NCI-H2107 (cell line): Measurements from ENCODE around the gene CPOX.
"Not testable (repeated sequence)": the region's sequence is repeated elsewhere in the genome, so short reads cannot be mapped to it uniquely, and the experiment has no call there.

Experiments
- DNase-seq: peaks from one replicate; lab custom pipeline; 2025; lab: John Stamatoyannopoulos, UW

Gene CPOX

DNA sequence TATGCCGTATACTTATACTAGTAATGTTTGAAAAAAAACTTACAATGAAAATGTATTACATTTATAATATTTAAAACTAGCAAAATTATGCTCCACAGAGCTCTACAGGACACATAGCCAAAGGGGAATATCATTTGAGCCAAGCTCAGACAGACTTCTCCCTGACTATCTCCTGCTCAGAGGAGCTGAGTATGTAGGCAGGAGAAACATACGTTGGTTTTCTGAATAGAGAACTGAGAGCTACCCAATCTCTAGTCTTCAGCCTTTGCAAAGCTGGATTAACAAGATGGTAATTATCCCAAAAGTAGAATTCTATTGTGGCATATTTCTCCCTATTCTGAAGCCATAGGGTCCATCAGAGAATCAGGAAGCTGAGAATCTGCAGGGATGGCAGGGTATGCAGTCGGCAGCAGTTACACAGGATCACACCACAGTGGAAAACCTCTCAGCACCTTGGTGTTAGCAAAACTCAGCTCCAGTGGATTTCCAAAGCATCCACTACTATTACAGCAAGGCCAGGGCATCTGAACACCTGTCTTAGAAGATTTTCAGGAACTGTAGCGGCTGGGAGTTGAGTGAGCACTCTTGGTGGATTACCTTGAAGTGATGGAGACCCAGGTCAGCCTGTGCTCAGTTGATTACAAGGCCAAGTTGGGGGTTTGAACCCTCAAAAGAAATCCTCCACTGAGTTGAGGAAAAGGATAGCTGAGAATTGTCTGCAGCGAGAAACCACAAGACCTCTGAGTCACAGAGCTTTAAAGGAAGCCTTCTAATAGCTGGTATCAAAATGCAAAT, 31.5 kb downstream of the CPOX start:
- no peak for DNase-seq

DNA sequence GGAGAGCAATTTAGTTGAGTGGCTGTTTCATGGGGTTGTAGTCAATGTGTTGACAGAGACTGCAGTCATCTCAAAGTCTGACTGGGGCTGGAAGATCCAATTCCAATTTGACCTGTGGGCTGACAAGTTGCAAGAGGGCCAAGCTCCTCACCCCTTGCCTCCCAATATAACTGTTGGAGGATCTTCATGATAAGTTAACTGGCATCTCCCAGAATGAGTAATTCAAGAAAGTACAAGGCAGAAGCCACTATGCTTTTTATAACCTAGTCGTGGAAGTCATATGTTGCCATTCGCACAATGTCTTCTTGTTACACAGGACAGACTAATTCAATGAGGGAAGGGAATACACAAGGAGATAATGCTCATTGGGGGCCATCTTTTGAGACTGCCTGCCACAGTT, 32.5 kb downstream of the CPOX start:
- no peak for DNase-seq

DNA sequence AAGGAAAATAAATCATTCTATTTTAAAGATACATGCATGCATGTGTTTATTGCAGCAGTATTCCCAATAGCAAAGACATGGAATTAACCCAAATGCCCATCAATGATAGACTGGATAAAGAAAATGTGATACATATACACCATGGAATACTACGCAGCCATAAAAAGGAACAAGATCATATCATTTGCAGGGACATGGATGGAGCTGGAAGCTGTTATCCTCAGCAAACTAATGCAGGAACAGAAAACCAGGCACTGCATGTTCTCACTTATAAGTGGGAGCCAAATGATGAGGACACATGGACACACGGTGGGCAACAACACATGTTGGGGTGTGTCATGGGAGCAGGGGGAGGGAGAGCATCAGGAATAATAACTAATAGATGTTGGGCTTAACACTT, 33.6 kb downstream of the CPOX start:
- not testable (repeated sequence) for DNase-seq

DNA sequence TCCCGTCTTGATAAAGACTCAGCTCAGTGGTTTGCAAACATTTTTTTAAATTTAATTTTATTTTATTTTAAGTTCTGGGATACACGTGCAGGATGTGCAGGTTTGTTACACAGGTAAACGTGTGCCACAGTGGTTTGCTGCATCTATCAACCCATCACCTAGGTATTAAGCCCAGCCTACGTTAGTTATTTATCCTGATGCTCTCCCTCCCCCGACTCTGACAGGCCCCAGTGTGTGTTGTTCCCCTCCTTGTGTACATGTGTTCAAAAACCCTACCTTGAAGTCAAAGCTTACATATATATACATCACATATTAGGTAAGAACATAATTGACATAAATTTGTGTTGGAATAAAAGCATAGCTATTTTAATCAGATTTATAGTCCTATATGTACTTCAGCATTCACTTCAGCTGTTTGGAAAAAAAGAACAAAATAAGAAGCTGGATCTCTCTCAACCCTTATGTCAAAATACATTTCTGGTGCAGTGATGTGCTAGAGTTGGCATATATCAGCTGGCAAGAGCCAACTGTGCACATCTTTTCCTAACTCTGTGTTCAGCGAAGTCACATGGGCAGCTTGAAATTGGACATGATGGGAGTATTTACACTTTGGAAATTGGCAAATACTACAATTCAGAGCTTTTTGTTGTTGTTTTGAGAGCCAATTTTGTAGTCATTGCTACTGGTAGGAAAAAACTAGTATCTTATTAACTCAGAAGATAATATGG, 35.1 kb downstream of the CPOX start:
- no peak for DNase-seq

DNA sequence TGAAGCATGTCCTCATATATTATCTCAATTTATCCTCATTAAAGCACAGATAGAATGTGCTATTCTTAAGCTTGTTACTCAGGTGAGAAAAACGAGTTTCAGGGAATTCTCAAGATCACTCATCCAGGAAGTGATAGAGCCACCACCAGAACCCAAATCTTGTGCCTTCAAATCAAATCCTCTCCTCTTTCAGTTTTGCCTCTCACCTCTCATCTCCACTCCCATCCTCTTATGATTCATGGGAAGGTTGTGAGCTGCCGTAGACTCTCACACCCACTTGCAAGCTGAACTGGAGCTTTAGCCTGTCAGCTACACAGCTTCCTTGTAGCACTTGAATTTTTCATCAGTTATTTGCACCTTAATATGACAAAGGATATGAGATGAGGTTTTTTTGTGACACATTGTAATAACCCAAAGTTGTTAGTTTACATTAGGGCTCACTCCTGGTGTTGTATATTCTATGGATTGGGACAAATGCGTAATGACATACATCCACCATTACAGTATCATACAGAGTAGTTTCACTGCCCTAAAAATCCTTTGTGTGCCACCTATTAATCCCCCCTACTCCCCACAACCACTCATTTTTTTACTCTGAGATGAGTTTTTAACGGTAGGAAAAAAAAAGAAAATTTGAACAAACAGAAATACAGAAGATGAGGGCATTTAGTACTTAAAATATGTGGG, 35.9 kb downstream of the CPOX start:
- no peak for DNase-seq

DNA sequence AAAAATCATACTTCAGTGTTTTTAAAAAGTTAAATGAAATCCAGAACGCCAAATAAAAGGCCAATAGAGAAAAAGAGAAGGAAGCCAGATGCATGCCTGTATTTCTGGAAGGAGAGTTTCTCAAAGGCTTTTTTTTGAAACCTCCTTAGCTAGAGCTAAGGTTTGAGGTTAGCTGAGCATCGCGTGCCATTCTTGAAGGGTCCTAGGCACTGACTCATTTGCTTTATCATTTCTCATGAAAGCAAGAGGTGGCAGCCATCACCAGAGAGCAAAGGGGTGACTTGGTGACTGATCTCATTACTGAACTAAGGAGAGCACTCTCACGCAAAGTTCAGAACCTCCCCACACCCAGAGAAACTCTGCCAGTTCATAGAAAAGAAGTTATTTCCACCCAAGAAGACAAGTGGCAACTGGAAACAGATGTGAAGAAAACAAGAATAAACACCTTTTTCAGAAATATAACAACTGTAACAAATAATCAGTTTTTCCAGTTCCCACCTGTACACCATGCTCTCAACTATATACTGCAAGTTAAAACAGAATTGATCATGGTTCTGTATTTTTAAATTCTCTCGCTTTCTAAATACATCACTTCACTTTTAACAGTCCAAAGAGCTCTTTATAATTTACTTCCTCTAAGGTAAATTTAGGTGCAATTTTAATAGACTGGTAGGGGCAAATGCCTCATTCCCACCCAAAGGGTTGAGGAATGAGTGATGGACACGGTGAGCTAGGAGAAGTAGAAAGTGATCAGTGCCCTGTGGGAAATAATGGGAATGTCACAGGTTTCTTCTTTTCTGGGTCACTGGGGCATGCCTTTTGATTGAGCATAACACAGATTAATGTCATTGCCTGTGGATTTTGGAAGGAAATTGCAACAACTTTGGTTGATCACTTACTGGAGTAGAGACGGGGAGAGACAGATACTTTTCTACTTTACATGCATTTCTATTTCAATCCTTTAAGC, 37.0 kb downstream of the CPOX start:
- DNase-seq, result no peak

DNA sequence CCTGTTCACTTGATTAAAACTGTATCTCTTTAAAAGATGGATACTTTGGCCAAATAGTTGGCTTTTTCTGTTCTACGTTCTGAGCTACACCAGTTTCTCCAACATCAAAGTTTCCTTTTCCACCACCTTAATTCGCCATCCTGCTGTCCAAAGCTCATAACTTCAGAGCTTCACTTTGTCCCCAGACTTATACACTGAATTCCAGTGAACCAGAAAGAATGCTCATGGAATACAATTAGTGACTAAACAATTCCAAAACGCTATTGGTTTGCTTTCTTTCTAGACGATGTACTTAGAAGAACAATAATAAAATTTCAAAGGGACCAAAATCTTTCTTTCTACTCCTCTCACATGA, 38.4 kb downstream of the CPOX start:
- DNase-seq, result no peak

DNA sequence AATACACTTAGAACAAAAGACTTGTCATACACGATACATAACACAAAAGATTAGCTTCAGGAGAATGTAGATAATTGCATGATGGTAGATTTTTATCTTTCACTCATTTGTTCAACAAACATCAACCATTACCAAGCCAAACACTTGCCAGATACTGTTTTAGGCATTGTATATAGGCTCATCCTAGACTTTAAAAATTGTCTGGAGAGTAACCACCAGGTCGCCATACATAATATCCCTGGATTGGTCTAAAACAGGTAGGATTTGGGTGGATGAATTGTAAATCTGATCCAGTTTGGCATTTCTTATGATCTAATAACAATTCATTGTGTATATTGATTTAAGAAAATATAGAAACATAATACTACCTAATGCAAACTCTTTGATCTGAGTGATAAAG, 38.8 kb downstream of the CPOX start:
- no peak for DNase-seq

DNA sequence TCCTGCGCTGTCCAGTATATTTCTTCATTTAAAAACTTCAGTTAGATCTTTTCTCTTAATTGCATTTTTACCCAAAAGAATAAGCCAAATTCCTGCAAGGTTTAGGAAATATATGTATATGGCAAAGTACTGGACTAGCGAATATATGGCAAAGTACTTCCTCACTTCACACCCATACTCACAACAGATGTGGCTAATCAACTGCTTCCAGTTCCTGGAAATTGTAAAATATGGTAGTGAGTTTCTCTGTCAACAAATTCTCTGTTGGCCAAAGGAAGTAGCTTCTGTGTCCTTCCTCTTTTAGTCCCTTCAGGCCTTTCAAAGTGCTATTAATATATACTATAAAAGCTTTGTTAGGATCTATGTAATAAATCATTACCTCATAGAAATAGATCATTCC, 39.7 kb downstream of the CPOX start:
- no peak for DNase-seq

DNA sequence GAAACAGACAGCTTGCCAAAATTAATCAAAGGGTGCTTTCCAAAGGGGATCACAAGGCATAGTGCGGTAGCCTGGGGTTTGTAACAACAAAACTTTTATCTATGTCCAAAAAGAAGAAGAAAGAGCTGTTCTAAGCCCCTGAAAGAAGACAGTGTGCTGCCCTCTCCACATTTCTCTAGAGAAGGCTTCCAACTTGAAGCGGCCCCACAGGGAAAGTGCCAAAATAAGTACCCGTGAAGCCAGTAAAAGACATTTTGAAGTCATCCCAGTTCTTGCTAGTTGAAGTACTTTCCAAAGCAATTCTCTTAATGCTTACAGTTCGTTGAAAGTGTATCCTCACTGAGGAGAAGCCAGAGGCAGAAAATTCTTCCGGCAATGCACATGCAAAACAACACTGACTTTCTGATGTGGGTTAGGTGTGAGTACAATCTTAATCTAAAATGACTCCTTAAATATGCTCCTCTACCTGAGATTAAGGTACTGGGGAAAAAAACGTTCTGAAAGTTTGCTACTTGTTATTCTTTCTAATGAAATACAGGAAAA, 40.3 kb downstream of the CPOX start:
- DNase-seq, result no peak

DNA sequence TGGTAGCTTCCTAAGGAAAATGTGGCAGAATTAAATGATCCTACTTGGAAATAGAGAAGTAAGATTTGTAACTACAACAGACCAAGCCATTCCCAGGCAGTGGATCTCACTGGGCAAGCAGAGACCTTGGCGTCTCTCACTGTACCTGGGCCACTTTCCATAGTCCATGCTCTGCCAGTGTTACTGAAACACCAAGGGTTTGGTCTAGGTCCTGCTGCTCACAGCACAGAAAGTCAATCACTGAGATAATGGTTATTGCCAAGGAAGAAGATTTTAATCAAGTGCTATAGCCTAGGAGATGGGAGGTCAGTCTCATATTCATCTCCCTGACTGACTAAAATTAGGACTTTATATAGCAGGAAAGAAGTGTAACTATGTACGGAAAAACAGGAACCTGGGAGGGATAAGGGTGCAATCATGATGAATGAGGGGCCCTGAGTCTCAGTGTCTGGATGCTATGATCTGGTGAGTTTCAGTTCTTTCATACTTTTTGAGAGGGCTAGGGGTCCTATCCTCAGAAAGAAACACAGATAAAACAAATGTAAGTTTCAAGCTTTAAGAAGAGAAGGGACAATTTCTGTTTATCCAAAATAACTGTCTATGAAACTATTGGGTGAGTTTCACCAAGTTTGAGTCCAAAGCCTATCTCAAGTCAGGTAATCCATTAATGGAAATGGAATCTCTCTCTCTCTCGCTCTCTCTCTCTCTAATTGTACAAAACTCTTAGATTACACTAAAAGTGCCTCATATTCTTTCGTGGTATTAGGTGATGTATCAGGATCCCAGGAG, 41.0 kb downstream of the CPOX start:
- no peak for DNase-seq

DNA sequence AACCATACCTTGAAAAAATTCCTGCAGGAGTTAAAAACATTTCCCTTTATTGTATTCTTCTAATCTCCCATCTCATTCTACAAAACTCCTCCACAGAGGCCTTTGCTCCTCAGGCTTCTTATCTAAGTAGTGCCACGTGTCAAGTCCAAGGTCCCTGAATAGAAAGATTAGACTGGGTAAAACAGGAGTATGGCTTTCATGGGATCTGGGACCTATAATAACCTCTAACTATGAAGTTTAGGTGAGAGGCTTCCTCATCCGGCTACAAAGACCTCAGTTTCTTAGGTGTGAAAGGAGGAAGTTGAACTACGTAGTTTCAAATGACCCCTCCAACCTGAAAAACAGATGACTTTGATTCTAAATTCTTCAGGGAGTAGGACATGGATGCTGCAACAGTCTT, 41.7 kb downstream of the CPOX start:
- no peak for DNase-seq

DNA sequence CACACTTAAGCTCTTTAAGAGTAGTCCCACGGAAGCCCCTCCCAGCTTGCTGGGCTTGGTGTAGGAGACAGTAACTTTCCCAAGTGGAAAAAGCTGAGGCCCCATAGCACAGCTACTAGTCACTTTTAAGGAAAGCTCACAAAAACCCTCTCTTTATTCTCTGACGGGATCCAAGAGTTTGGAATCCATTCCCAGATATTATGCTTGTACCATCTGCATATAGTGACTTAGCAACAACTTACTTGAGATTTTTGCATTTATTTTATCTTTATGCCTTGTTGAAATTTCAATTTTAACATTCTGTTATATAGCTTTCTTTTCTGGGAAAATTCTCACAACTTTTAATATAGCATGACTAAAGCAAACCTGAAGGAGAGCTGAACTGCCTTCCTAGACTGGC, 42.2 kb downstream of the CPOX start:
- DNase-seq, result no peak

DNA sequence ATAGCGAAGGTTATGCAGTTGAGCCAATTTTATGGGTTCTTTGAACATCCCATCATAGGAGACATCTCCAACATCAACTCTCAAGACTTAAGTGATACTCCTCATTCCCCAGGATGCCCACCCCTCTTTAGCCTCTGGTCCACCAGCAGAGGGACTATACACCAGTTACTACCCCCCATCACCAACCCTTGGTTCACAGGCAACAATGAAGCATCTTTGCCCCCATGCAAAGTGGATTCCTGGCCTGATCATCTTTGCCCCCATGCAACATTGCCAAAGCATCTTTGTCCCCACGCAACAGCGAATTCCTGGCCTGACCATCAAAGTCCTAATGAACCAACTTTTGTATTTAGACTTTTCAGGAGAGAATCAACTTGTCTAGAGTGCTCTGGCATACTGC, 42.6 kb downstream of the CPOX start:
- no peak for DNase-seq

DNA sequence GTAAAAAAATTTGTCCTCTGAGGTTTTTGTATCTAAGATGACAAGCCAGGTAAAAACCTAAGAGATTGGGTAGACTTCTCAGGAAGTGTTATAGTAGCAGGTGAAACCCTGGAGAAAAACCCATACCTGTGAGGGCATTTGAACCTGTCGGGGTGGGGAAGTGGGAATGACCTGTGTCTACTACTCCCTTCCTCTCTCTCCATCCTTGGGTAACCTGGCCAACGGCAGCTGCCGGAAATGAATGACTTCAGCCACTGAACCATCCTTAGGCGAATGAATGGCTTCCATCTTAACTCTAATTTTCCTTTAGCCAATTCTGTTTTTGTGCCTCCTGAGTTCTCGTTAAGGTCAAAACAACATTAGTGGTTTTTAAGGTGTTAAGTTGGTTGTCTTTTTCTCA, 44.9 kb downstream of the CPOX start:
- DNase-seq, result no peak

DNA sequence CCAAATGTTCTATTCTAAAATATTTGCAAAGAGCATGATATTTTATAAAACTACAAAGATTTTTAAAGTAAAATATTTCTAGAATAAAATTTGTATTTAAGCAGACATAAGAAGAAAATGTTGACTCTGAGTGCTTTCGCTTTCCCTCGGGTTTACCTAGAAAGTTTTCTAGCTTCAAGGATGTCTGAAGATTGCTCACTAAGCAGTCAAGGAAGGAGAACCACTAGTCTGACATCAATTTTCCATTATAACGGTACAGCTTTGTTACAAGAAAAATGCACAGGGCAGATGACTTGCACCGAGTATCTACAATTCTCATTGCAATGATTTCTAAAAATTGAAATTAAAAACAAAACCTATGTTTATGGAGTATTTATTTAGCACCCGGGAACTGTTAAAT, 47.5 kb downstream of the CPOX start:
- DNase-seq, result no peak

DNA sequence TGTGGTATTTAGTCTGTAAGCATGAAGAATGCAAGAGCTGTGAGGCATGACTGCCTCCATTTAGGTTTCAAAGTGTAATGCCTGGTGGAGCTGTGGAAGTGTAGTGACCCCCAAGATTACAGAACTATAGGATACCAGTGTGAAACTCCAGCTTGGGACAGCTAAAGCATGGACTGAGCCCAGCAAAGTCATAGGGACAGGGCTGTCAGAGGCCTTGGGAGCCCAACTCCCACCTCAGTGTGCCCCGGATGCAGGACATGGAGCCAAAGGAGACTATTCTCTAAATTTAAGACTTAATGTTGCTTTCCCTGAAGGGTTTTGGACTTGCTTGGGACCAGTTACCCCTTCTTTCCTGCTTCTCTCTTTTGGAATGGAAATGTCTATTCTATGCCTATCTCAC, 50.8 kb downstream of the CPOX start:
- no peak for DNase-seq

DNA sequence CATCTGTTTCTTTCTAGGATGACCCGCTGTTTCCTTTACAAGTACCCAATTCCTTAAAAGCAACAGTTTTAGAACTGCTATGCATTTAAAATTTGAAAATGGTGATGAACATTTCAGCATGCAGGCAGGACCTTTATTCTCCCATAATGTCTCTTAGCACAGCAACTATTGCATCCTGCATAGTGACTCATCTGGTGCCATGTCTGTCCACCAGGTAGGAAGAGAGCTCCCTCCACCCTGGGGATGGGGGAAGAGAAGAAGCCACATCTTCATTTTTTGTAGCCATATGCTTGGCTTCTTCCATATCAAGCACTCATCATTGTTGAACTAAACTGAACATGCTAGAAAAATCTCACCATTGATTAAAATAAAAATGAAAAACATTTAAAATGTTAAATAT, 51.7 kb downstream of the CPOX start:
- DNase-seq, result no peak

DNA sequence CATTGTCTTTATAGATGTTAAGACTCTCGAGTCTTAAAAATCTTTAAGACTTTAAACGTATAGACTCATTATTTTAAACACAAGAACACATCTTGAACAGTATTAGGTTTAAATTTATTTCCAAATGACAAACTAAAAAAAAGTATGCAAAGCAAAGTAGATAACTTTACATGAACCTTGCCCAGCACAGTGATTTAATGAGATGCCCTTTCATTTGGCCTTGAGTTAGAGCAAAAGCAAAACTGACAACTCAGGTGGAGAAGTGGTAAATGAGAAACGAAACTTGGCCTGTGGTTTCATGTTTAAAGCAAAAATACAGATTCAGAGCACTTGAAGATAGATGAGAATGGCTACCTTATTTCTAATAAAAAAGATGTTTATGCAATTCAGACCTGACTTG, 53.1 kb downstream of the CPOX start:
- DNase-seq, result no peak

DNA sequence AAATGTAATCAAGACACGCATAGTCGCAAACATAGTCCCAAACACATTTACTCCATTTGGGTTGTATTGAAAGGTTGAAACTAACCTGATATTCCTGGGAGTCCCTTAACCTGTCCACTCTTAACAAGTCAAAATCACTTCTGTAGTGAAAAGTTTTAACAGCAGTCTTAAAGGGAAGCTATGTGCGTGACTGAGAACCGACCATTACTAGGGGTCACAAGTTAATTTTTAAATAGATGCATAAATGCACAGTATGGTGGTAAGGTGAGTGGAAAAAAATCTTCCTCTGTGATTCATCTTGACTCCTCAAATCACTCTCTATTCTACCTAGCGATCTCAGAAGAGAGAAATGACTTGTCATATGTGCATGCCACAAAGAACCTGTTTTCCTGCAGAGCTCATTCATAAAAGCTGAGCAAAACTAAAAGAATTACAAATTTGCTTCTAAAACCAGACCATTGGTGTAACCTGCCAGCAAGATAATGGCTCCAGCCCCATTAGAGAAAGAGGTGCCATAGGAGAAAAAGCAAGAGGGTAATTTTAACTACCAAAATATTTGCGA, 56.9 kb downstream of the CPOX start:
- DNase-seq, result no peak

DNA sequence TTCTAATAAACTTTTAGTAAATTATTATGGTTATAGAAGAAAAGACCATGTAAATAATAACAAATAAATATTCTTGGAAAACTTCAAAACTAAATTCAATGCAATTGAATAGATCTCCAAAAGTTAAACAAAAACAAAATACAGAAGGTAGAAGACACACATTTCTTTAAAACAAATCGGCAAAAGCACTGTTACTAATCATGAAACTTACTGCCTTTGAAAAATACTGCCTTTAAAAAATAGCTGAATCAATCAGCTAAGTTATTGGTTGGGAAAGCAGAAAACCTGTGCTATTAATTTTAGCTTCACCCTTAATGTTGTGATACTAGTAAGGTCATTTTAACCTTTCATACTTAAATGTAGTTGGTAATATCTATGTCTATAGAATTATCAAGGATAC, 58.7 kb downstream of the CPOX start:
- DNase-seq, result no peak
